NCI-H1694 (cell line): ENCODE measurements around the gene SIGLEC11.
"Not testable (repeated sequence)": the region's sequence is repeated elsewhere in the genome, so short reads cannot be mapped to it uniquely, and the experiment has no call there.

ENCODE experiments used
- DNase-seq: peaks from one replicate; lab custom pipeline; 2025; lab: John Stamatoyannopoulos, UW

SIGLEC11 gene, protein sequence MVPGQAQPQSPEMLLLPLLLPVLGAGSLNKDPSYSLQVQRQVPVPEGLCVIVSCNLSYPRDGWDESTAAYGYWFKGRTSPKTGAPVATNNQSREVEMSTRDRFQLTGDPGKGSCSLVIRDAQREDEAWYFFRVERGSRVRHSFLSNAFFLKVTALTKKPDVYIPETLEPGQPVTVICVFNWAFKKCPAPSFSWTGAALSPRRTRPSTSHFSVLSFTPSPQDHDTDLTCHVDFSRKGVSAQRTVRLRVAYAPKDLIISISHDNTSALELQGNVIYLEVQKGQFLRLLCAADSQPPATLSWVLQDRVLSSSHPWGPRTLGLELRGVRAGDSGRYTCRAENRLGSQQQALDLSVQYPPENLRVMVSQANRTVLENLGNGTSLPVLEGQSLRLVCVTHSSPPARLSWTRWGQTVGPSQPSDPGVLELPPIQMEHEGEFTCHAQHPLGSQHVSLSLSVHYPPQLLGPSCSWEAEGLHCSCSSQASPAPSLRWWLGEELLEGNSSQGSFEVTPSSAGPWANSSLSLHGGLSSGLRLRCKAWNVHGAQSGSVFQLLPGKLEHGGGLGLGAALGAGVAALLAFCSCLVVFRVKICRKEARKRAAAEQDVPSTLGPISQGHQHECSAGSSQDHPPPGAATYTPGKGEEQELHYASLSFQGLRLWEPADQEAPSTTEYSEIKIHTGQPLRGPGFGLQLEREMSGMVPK

GRCh38 chr19:49960980-49961379 is at the start of gene SIGLEC11:
Gene SIGLEC11 (minus strand): TSS chr19:49961172. CDS start chr19:49961081, 91 bp downstream.
- DNase-seq, result not testable (repeated sequence)

DNA sequence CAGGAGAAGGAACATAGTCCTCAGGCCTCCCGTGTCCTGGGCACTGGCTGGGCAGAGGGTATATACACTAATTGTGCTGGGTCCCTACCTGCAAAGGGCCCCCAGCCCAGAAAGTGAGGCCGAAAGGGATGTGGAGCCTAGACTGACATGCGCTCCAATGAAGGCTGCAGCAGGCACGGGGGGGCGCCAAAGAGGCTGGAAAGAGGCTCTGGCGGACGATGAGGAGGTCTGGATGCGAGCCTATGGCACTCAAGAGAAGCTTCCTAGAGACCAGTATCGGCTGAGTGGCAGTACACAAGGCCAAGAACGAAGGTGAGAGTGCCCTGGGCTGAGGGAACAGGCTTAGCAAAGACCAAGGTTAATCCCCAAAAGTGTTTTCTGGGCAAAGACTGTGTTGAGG is 47.6 kb upstream of the SIGLEC11 start:
- no peak for DNase-seq

GRCh38 chr19:50007947-50008346 is 47.0 kb upstream of the SIGLEC11 start:
- no peak for DNase-seq

- no peak for DNase-seq
Observed at GRCh38 chr19:50007170-50007569, 46.2 kb upstream of the SIGLEC11 start.

- no peak for DNase-seq
Observed at GRCh38 chr19:50005428-50005827, 44.5 kb upstream of the SIGLEC11 start.

DNA sequence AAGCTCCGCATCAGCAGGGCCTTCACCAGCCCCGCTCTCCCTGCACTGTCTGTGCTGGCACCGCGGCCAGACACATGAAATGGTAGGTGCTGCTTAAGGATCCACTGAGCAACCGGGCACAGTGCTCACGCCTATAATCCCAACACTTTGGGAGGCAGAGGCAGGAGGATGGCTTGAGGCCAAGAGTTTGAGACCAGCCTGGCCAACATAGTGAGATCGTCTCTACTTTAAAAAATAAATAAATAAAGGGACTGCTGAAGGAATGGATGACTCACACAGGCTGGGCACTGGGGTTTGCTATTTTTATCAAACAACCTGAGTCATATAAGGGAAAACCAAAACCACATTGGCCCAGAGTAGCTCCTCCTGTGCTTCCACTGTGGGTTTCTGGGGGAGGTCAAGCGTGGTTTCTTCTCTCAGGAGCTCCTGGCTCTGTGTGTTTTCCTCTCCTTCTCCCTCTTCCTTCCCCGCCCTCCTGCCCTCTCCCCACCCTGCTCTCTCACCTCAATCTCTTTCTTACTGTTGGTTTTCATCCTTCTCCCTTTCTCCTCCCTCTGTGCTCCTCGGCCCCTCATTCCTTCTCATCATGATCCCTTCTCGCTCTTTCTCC is 42.9 kb upstream of the SIGLEC11 start:
- DNase-seq, result no peak

DNA sequence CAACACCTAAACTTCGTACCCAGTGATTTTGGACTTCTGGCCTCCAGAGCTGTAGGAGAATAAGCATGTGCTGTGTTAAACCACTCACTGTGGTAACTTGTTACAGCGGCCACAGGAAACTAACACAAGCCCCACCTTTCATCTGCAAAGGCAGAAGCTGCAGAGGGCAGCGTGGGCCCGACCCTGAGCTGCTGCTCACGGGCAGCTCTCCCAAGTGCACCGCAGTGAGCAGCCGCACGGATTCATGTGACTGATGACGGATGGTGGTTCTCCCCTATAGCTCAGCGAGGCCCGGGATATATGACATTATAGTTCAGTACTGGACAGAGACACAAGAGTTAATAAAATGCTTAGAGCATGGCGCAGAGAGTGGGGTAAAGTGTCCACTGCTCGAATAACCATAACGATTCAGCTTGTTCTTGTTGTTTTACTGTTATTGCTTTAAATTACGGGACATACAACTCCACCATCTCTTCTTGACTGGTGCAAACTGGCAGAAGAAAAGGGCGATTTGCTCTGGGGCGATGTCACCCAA is 42.3 kb upstream of the SIGLEC11 start:
- no peak for DNase-seq

DNA sequence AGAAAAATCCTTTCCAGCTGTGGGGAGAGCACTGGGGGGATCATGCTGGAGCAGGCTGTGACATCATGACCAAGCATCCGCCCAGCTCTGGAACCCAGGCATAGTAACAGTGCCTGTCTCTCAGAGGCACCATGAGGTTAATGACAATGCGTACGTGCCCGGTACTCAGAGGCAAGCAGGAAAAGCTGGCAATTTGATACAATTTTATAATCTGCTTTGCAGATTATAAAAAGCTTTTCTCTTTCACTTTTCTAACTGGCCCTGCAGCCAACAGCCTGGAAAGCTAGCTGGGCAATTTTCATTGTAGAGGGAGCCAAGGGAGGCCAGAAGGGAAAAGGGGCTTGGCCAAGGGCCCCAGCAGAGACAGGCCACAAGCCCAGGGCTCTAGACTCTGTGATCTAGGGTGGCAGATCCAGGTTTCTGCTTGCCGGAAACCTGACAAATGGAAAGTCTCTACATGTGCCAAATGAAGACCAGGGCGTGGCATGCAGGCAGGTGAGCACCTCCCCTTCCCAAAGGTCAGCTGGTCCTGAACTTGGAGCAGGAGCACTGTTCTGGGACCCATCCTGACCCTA is 41.5 kb upstream of the SIGLEC11 start:
- DNase-seq, result no peak

GRCh38 chr19:50001775-50002174 is 40.8 kb upstream of the SIGLEC11 start:
- DNase-seq, result no peak

GRCh38 chr19:50000841-50001557 is 40.0 kb upstream of the SIGLEC11 start:
- DNase-seq, result no peak

DNA sequence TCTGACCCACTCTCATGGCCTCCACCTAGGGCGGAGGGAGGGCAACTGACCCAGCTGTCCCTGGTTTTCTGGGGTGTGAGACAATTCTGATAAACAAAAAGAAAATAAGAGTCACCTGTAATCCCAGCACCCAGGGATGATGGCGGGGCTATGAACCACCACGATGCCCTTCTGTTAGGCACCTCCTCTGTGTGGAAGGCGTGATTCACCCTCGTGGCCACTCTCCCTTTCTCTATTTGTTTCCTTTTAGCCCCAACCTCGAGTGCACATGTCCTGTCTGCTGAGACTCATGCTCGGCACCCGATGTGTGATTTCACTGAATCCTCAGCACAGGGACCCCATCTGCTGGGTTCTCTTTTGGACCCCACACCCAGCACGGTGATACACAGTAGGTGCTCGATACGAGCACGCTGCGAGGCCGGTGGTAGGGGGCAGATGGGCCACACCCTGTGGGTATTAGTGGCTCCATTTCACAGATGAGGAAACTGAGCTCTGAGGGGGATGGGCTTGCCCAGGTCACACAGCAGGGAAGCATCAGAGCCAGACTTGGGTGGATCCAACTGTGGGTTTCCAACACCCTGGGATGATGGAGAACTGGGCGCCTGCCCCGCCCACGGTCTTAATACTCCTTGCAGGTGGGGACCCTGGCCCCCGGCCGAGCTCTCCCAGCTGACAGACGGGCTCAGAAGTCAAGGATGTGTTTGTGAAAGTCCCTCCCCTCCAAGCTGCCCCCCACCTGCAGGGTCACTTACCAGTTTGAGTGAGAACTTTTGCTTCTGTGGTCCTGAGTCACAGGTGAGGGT is 39.3 kb upstream of the SIGLEC11 start:
- no peak for DNase-seq

- peak; percentile 31 for DNase-seq
Observed at GRCh38 chr19:49999371-50000010, 38.5 kb upstream of the SIGLEC11 start.

DNA sequence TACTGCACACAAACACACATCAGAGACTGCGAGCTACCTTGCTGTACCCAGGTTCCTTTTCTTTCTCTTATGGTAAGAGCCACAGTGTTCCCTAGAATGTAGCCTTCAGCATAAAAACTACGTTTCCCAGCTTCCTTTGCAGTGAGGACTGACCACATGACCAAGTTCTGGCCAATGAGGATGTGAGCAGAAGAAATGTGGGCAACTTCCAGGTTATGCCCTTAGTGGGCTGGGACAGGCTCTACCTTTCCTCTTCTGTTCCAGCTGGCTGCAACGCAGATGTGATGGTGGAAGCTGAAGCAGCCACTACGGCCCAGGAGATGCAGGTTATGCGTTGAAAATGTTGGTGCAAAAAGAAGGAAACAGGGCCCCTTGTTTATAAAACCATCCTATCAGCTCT is 36.7 kb upstream of the SIGLEC11 start:
- no peak for DNase-seq

- DNase-seq, result no peak
Observed at GRCh38 chr19:49988433-49988832, 27.5 kb upstream of the SIGLEC11 start.

DNA sequence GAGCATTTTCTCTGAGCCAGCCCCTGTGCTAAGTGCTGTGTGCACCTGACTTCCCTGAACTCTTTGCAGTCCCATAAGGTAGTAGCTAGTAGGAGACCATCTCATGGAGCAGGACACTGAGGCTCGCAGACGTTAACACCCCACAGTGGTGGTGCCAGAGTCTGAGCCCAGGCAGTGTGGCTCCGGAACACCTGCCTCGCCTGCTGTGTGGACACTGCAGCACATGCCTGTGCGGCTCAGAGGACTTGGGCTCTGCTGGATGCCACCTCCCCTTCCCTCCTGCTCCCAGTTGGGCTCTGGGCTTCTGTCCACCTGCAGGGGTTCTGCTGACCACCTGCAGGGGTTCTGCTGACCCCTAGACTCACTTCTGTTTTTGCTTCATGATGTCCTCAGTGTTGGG is 27.0 kb upstream of the SIGLEC11 start:
- no peak for DNase-seq

GRCh38 chr19:49987159-49987698 is 26.3 kb upstream of the SIGLEC11 start:
- no peak for DNase-seq

DNA sequence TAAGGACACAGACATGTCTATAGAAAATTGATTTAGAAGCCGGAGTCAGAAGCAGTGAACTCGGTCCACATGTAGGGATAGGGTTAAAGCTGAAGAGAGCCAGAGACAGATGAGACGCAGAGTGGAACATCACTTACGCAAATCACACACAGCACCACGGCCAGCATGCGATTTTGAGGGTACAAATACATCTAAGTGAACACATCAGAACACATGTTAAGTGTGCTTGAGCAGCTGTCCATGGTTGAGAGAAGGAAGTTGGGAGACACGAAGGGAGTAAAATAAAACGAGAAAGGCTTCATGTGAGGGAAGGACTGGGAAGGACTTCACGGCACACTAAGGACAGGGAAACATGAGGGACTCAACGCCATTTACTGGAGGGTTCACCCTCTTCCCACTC is 25.4 kb upstream of the SIGLEC11 start:
- no peak for DNase-seq

DNA sequence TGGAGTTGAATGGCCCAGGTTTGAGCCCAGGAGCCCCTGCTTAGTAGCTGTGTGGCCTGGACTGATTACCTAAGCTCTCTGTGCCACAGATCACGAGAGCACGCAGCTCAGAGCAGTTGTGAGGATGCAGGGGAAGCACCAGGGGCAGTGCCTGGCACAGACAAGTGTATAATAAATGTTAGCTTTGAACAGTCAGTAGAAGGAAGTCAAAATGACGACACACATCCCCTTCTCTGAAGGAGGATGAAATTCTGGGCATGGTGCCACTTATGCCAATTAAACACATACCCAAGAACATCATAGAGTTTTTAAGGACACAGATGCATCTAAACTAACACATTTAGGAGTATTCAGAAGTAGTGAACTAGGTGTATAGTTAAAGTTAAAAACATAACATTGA is 24.9 kb upstream of the SIGLEC11 start:
- no peak for DNase-seq

GRCh38 chr19:49984491-49984890 is 23.5 kb upstream of the SIGLEC11 start:
- DNase-seq, result no peak

DNA sequence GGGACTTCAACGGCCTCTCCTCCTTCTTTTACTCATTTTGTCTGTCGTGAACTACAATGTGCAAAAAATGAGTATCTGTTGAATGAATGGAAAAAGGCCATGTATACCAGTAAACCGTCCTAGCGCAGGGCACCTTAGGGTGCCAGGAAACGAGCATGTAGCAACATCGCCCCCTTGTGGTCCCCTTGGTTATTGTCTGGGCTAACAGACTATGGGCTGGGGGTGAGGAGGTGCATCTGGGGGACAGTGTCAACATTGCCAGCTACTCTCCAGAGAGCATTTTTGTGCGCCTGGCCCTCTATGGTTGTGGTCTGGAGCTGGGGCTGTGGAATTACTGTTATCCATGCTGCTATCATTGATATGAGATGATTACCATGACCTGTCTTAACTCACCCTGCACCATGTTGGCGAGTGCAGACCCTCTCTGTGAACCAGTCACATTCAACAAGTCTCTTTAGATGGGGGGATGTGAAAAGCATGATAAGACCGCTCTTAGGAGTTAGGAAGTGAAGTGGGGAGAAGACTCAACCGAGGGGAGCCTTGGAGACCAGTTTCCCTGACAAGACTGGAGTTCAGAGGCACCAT is 22.8 kb upstream of the SIGLEC11 start:
- DNase-seq, result peak; percentile 66
